Measurements from ENCODE around the gene GFRA4.

DNA sequence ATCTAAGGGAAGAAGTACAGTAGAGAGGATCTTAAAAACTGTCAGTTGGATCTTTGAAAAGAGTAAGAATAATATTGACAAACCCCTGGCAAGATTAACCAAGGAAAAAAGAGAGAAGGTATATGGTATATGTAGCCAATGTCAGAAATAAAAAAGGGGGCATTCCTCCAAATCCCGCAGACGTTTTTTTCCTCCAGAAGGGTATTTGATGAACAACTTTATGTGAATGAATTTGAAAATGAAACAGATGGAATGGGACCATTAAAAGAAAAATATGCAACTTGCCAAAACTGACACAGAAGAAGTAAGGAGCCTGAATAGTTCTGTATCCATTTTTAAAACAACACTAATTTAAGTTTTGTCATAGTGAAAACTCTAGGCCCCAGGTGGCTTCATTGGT, 35.7 kb downstream of the GFRA4 start:
- TF ChIP-seq, protein P1, sequence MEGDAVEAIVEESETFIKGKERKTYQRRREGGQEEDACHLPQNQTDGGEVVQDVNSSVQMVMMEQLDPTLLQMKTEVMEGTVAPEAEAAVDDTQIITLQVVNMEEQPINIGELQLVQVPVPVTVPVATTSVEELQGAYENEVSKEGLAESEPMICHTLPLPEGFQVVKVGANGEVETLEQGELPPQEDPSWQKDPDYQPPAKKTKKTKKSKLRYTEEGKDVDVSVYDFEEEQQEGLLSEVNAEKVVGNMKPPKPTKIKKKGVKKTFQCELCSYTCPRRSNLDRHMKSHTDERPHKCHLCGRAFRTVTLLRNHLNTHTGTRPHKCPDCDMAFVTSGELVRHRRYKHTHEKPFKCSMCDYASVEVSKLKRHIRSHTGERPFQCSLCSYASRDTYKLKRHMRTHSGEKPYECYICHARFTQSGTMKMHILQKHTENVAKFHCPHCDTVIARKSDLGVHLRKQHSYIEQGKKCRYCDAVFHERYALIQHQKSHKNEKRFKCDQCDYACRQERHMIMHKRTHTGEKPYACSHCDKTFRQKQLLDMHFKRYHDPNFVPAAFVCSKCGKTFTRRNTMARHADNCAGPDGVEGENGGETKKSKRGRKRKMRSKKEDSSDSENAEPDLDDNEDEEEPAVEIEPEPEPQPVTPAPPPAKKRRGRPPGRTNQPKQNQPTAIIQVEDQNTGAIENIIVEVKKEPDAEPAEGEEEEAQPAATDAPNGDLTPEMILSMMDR (conservative IDR thresholded peaks at IDR 0.05 in 1 of 2, IDR thresholded peaks at IDR 0.05 in 1 of 2; ENCODE audit: low read depth in 1 of 2, low read length in 2 of 2), result no peak
- TF ChIP-seq EZH2 (IDR thresholded peaks at IDR 0.05; ENCODE audit: low read length, missing control alignments), result no peak

All from fibroblast of lung (primary cell).